MM.1S (cell line): Measurements from ENCODE around the gene E4F1.

ENCODE experiments used
- DNase-seq: peaks from one replicate; pipeline ENCODE4 v3.0.0-alpha.2; 2015
- H2AFZ ChIP-seq: fragments of 300-600 bp; sonication (generic); 2 replicates; pipeline ENCODE4 v1.6.0; 2016; ENCODE audit warnings: antibody characterized with exemption, low read length
- H3F3A ChIP-seq: fragments of 300-600 bp; sonication (generic); 2 replicates; pipeline ENCODE4 v1.6.1; 2016; ENCODE audit warnings: mild to moderate bottlenecking, antibody characterized with exemption, low read length, moderate library complexity, mixed read lengths; ENCODE audit not compliant: insufficient read depth
- H3K27ac ChIP-seq: fragments of 300-600 bp; sonication (generic); 2 replicates; pipeline ENCODE4 v1.5.1; 2016; ENCODE audit warnings: mild to moderate bottlenecking, low read length
- H3K27me3 ChIP-seq: fragments of 300-600 bp; sonication (generic); replicated peaks from 2 replicates; pipeline ENCODE4 v1.6.0; 2016; ENCODE audit warnings: low read length; ENCODE audit not compliant: insufficient read depth
- H3K36me3 ChIP-seq: fragments of 300-600 bp; sonication (generic); replicated peaks from 2 replicates; pipeline ENCODE4 v1.6.1; 2016; ENCODE audit warnings: mild to moderate bottlenecking, low read length, mixed read lengths; ENCODE audit not compliant: insufficient read depth
- H3K4me1 ChIP-seq: fragments of 300-600 bp; sonication (generic); 2 replicates; pipeline ENCODE4 v1.6.1; 2016; ENCODE audit warnings: low read length, mixed read lengths
- H3K4me2 ChIP-seq: fragments of 300-600 bp; sonication (generic); 2 replicates; pipeline ENCODE4 v1.6.0; 2016; ENCODE audit warnings: low read depth, low read length
- H3K4me3 ChIP-seq: fragments of 300-600 bp; sonication (generic); 2 replicates; pipeline ENCODE4 v1.5.1; 2016; ENCODE audit warnings: low read length, mixed read lengths
- H3K79me2 ChIP-seq: fragments of 300-600 bp; sonication (generic); 2 replicates; pipeline ENCODE4 v1.6.1; 2016; ENCODE audit warnings: mixed run types, low read length, mixed read lengths
- H3K9ac ChIP-seq: fragments of 300-600 bp; sonication (generic); 2 replicates; pipeline ENCODE4 v1.6.1; 2016; ENCODE audit warnings: low read length, mixed read lengths
- H3K9me2 ChIP-seq: fragments of 300-600 bp; sonication (generic); replicated peaks from 2 replicates; pipeline ENCODE4 v1.6.1; 2016; ENCODE audit warnings: mild to moderate bottlenecking, low read length, mixed read lengths; ENCODE audit not compliant: insufficient read depth
- H3K9me3 ChIP-seq: fragments of 300-600 bp; sonication (generic); replicated peaks from 2 replicates; pipeline ENCODE4 v1.6.1; 2016; ENCODE audit warnings: mild to moderate bottlenecking, low read length, mixed read lengths; ENCODE audit not compliant: insufficient read depth
- H4K20me1 ChIP-seq: fragments of 300-600 bp; sonication (generic); 2 replicates; pipeline ENCODE4 v1.6.1; 2016; ENCODE audit warnings: mild to moderate bottlenecking, low read length, moderate library complexity, mixed read lengths; ENCODE audit not compliant: insufficient read depth
- EZH2 ChIP-seq: fragments of 300-600 bp; sonication (generic); optimal IDR thresholded peaks from 2 replicates; pipeline ENCODE3; 2017; ENCODE audit warnings: low read depth, mild to moderate bottlenecking, antibody characterized with exemption, low read length, mixed read lengths
- EZH2phosphoT487 ChIP-seq: fragments of 300-600 bp; sonication (generic); IDR thresholded peaks from 2 replicates; pipeline ENCODE4 v1.6.1; 2018; ENCODE audit warnings: antibody characterized with exemption, low read length
- TF ChIP-seq, protein P1 (sequence below): fragments of 300-600 bp; sonication (generic); IDR thresholded peaks from 2 replicates; pipeline ENCODE4 v1.5.1; 2016; ENCODE audit warnings: antibody characterized with exemption, low read length, mixed read lengths

The E4F1 gene

DNA sequence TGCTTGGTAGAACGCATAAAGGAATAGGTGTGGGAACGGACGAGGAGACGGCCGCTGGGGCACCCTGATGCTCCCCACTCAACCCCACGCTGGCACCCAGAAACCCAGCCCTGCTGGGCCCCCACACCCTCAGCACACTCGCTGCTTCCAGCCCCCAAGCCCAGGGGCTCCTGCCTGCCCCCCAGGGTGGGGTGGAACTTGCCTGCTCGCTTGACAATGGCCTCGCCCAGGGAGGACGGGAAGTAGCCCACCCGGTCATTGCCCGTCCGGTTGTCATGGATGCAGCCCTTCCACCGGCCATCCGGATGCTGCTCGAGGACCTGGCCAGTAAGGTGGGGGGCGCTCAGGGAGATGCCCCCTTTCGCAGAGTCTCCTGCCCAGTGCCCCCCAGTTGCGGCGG is 36.9 kb upstream of the E4F1 start:
- H3K36me3 ChIP-seq, result no peaks in the 10 kb centered on the region

DNA sequence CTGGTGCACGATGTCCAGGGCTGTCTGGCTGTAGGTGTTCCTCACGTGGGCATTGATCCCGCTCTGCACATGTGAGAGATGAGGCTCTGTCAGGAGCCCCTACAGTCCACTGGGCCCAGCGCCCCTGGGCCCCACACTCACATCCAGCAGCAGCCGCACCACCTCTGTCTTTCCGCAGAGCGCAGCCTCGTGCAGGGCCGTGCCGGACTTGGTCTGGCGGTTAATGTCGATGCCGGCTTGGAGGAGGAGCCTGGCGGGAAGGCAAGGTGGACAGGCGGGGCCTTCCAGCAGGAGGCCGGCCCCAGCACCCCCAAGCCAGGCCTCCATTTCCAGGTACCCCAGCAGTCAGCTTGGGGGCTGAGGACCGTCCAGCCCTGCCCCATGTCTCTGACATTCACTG is 36.2 kb upstream of the E4F1 start:
- no peaks in the 10 kb centered on the region for H3K4me1 ChIP-seq
- H3K9me2 ChIP-seq, result no peaks in the 10 kb centered on the region
- no peaks in the 10 kb centered on the region for H3K9me3 ChIP-seq
- H2AFZ ChIP-seq, result no peak overlapping the region
- no peak overlapping the region for H3K4me2 ChIP-seq
- H3K79me2 ChIP-seq, result no peaks in the 10 kb centered on the region
- TF ChIP-seq EZH2phosphoT487 (no peak), EZH2 (no peak)
- TF ChIP-seq, protein P1, sequence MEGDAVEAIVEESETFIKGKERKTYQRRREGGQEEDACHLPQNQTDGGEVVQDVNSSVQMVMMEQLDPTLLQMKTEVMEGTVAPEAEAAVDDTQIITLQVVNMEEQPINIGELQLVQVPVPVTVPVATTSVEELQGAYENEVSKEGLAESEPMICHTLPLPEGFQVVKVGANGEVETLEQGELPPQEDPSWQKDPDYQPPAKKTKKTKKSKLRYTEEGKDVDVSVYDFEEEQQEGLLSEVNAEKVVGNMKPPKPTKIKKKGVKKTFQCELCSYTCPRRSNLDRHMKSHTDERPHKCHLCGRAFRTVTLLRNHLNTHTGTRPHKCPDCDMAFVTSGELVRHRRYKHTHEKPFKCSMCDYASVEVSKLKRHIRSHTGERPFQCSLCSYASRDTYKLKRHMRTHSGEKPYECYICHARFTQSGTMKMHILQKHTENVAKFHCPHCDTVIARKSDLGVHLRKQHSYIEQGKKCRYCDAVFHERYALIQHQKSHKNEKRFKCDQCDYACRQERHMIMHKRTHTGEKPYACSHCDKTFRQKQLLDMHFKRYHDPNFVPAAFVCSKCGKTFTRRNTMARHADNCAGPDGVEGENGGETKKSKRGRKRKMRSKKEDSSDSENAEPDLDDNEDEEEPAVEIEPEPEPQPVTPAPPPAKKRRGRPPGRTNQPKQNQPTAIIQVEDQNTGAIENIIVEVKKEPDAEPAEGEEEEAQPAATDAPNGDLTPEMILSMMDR, result no peak
- H3F3A ChIP-seq, result no peaks in the 10 kb centered on the region
- H3K9ac ChIP-seq, result no peak overlapping the region
- no peak overlapping the region for H3K4me3 ChIP-seq
- no peak overlapping the region for H3K27ac ChIP-seq
- no peak for DNase-seq
- H3K36me3 ChIP-seq, result no peaks in the 10 kb centered on the region
- H3K27me3 ChIP-seq, result peaks cover 68% of the 10 kb centered on the region
- H4K20me1 ChIP-seq, result no peaks in the 10 kb centered on the region

More for the DNA sequence above, 36.9 kb upstream of the E4F1 start:
- no peak for TF ChIP-seq EZH2phosphoT487
- TF ChIP-seq, protein P1, result no peak
- TF ChIP-seq EZH2, result no peak
- DNase-seq, result no peak
- Histone ChIP-seq H3K9me2 (no peaks in the 10 kb centered on the region), H3K4me3 (no peak overlapping the region), H3K79me2 (no peaks in the 10 kb centered on the region), H3K27ac (no peak overlapping the region), H4K20me1 (no peaks in the 10 kb centered on the region), H3K4me2 (no peak overlapping the region), H3K27me3 (peaks cover 61% of the 10 kb centered on the region), H3F3A (no peaks in the 10 kb centered on the region), H2AFZ (no peak overlapping the region), H3K4me1 (no peaks in the 10 kb centered on the region), H3K9ac (no peak overlapping the region), H3K9me3 (no peaks in the 10 kb centered on the region)

DNA sequence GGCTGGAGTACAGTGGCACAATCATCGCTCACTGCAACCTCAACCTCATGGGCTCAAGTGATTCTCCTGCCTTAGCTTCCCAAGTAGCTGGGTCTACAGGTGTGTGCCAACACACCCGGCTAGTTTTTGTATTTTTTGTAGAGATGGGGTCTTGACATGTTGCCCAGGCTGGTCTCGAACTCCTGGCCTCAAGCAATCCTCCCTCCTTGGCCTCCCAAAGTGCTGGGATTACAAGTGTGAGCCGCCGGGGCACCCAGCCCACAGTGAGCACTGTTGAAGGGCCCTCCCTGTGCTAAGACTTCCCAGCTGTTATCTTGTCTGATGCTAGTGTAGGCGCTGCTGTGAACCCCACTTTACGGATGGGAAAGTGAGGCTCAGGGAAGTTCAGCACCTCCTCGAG is 35.0 kb upstream of the E4F1 start:
- Histone ChIP-seq H2AFZ (no peak overlapping the region), H3K27ac (no peak overlapping the region), H3K79me2 (no peaks in the 10 kb centered on the region), H3K4me3 (no peak overlapping the region), H3K9ac (no peak overlapping the region), H3K9me3 (no peaks in the 10 kb centered on the region), H3K4me1 (no peaks in the 10 kb centered on the region), H3K9me2 (no peaks in the 10 kb centered on the region), H4K20me1 (no peaks in the 10 kb centered on the region), H3F3A (no peaks in the 10 kb centered on the region), H3K27me3 (peaks cover 79% of the 10 kb centered on the region), H3K36me3 (no peaks in the 10 kb centered on the region), H3K4me2 (no peak overlapping the region)
- TF ChIP-seq, protein P1, result no peak
- TF ChIP-seq EZH2, result no peak
- TF ChIP-seq EZH2phosphoT487, result no peak
- no peak for DNase-seq
